ENCODE measurements around the gene USP44. TPM values are rescaled to one million over a fixed set of nuclear protein-coding genes. Genes with fewer than 3 reads are reported as not detected.

The USP44 gene
- total and polyA plus RNA-seq, 2 of the 8 experiments (the other 6 are each of a cell fraction or from before 2014, with no cell fraction given): 129 to 197 TPM

DNA sequence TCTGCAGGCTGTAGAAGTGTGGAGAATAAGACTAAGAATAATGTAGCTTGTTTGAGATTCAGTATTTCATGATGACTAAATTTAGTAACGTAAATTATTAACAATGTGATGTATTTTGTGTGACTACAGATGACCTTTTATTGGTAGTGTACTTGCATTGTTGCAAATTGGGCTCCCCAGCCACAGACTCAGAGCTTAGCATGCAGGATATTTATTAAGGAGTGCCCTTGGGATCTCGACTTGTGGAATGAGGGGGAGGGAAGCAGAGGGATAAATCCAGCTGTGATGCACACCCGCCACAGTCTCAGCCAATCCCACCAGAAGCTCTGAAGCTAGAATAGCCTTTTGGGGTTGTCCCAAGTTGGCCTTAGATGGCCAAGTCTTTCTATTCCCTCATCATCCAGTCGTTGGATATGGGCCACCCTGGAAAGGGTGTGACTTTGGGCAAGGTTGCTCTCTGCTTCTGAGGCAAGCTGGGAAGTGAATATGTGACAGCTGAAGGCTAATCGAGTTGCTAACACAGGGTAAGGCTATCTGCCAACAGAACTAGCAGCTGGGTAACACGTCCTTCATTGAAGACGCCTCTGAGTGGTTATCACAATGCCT is 42.1 kb upstream of the USP44 start:
- Histone ChIP-seq H4K8ac (ENCODE audit: extremely low read depth, insufficient read depth, low read length) (no peak overlapping the region), H3K23ac (ENCODE audit: insufficient read length) (no peak overlapping the region), H2BK12ac (ENCODE audit: low read depth, low read length) (no peak overlapping the region), H4K5ac (ENCODE audit: insufficient read length, low read depth, low read length) (no peak overlapping the region), H3K36me3 (ENCODE audit: control insufficient read depth in 2 of 4, insufficient read depth in 4 of 4, low read length in 3 of 4) (no peaks in the 10 kb centered on the region), H2AK5ac (ENCODE audit: low read depth, low read length) (no peak overlapping the region), H3K56ac (replicated peaks; ENCODE audit: insufficient read length, low read depth, low read length) (no peak overlapping the region), H3K23me2 (ENCODE audit: low read depth, low read length) (no peaks in the 10 kb centered on the region), H3K9me3 (ENCODE audit: insufficient read depth in 2 of 2, low read depth in 1 of 2, low read length in 1 of 2) (no peaks in the 10 kb centered on the region), H3K4me1 (replicated peaks in 1 of 4; ENCODE audit: control insufficient read depth in 3 of 4, insufficient read depth in 4 of 4, low read length in 3 of 4) (peaks cover 0 to 7% (median 2%) of the 10 kb centered on the region in 4 experiments; a peak in 3 of 7 replicates), H3K27ac (ENCODE audit: low read depth, low read length) (no peak overlapping the region), H3K4ac (replicated peaks; ENCODE audit: insufficient read length, low read depth, low read length) (no peak overlapping the region), H2BK120ac (replicated peaks; ENCODE audit: low read depth, low read length) (no peak overlapping the region), H4K20me1 (replicated peaks in 1 of 2; ENCODE audit: control insufficient read depth in 1 of 2, insufficient read depth in 2 of 2, low read length in 2 of 2) (no peaks in the 10 kb centered on the region), H2BK20ac (ENCODE audit: low read length) (no peak overlapping the region), H3K79me2 (ENCODE audit: control insufficient read depth in 1 of 2, insufficient read depth in 2 of 2, low read length in 2 of 2) (no peaks in the 10 kb centered on the region), H2BK5ac (ENCODE audit: low read depth, low read length) (no peak overlapping the region), H3K27me3 (replicated peaks in 1 of 4; ENCODE audit: control insufficient read depth in 3 of 4, extremely low read depth in 1 of 4, insufficient read depth in 3 of 4, low read length in 3 of 4) (no peaks in the 10 kb centered on the region), H3K9ac (replicated peaks in 1 of 4; ENCODE audit: extremely low read depth in 1 of 4, low read depth in 3 of 4, low read length in 3 of 4) (no peak overlapping the region), H3K4me3 (ENCODE audit: extremely low read depth in 1 of 4, insufficient read depth in 2 of 4, low read depth in 3 of 4, low read length in 4 of 4) (no peak overlapping the region), H3K14ac (ENCODE audit: insufficient read length) (no peak overlapping the region), H2AFZ (ENCODE audit: low read length) (no peak overlapping the region), H3K4me2 (ENCODE audit: insufficient read depth in 1 of 2, low read depth in 2 of 2, low read length in 2 of 2) (no peak overlapping the region), H4K91ac (replicated peaks; ENCODE audit: insufficient read length, low read length) (no peak overlapping the region), H3K18ac (ENCODE audit: extremely low read depth, low read length) (no peak overlapping the region), H2BK15ac (ENCODE audit: low read length) (no peak overlapping the region), H3K79me1 (ENCODE audit: low read depth, low read length) (no peaks in the 10 kb centered on the region)
- no peak for DNase-seq (ENCODE audit: low read depth in 1 of 2, low spot score in 2 of 2)
- POLR2A ChIA-PET (ENCODE audit: partially characterized antibody): interaction anchor here (0.6 to 1.1 kb wide), 4 partner anchors 9 to 376 kb away, joined by 3 read pairs; partner anchors contain the start of genes FGD6 and VEZT
- CTCF ChIA-PET (ENCODE audit: partially characterized antibody): interaction anchor here (0.6 to 1.9 kb wide), 6 partner anchors 8 to 59 kb away, joined by 3 to 9 read pairs (median 4); no protein-coding TSS in a partner anchor
- FAIRE-seq: no peak
- WGBS, 2 experiments (ENCODE audit: extremely low coverage in 1 of 2, insufficient coverage in 1 of 2, insufficient read length in 1 of 2, insufficient replicate concordance in 2 of 2, low coverage in 1 of 2, low lambda C conversion rate in 2 of 2, missing lambda C conversion rate in 1 of 2): 87% methylated on average over 7 of the region's 7 CpGs; no CpG with 5 or more reads in 1 of the 2 experiments
- TF ChIP-seq, protein P1, sequence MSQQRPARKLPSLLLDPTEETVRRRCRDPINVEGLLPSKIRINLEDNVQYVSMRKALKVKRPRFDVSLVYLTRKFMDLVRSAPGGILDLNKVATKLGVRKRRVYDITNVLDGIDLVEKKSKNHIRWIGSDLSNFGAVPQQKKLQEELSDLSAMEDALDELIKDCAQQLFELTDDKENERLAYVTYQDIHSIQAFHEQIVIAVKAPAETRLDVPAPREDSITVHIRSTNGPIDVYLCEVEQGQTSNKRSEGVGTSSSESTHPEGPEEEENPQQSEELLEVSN (IDR thresholded peaks at IDR 0.05): no peak
- no peak for TF ChIP-seq BCL11A (IDR thresholded peaks at IDR 0.05; ENCODE audit: low read depth in 2 of 2, low read length in 2 of 2)
- TF ChIP-seq SIN3A (conservative IDR thresholded peaks at IDR 0.05 in 1 of 2, IDR thresholded peaks at IDR 0.05 in 1 of 2; ENCODE audit: low read depth in 1 of 2, low read length in 2 of 2): no peak
- TF ChIP-seq GTF2F1 (IDR thresholded peaks at IDR 0.05; ENCODE audit: borderline replicate concordance, low read depth, low read length): no peak
- TF ChIP-seq SP4 (IDR thresholded peaks at IDR 0.05; ENCODE audit: low read length): no peak
- TF ChIP-seq, protein P2, sequence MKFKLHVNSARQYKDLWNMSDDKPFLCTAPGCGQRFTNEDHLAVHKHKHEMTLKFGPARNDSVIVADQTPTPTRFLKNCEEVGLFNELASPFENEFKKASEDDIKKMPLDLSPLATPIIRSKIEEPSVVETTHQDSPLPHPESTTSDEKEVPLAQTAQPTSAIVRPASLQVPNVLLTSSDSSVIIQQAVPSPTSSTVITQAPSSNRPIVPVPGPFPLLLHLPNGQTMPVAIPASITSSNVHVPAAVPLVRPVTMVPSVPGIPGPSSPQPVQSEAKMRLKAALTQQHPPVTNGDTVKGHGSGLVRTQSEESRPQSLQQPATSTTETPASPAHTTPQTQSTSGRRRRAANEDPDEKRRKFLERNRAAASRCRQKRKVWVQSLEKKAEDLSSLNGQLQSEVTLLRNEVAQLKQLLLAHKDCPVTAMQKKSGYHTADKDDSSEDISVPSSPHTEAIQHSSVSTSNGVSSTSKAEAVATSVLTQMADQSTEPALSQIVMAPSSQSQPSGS (IDR thresholded peaks at IDR 0.05; ENCODE audit: low read length): no peak
- no peak for TF ChIP-seq KDM1A (IDR thresholded peaks at IDR 0.05; ENCODE audit: borderline replicate concordance, low read length)
- TF ChIP-seq CREB1 (IDR thresholded peaks at IDR 0.05): no peak
